Thoracic aorta (tissue), 2 donors: ENCODE measurements around the gene DCXR. TPM values are rescaled to one million over a fixed set of nuclear protein-coding genes. Genes with fewer than 3 reads are reported as not detected.

ENCODE experiments used
- ATAC-seq: fragments of 150-250 bp; one replicate; pipeline ENCODE4 v1.8.0; 2017; ENCODE audit warnings: low read depth; ENCODE audit not compliant: insufficient number of reproducible peaks, low FRiP score
- DNase-seq: peaks from one replicate; pipeline ENCODE4 v3.0.0-alpha.2; 2020; ENCODE audit warnings: low spot score
- H3K27ac ChIP-seq, 2 donors: fragments of 200-600 bp; sonication (generic); 1 replicate in 1 of 2; 2 replicates in 1 of 2; pipeline ENCODE4 v1.5.1; 2016; ENCODE audit warnings: mild to moderate bottlenecking in 2 of 2, moderate library complexity in 2 of 2
- H3K27me3 ChIP-seq: fragments of 200-600 bp; sonication (generic); replicated peaks from 2 replicates; pipeline ENCODE4 v1.6.0; 2016; ENCODE audit warnings: mild to moderate bottlenecking; ENCODE audit not compliant: insufficient read depth
- H3K36me3 ChIP-seq: fragments of 200-600 bp; sonication (generic); one replicate; pipeline ENCODE4 v1.5.1; 2016
- H3K4me1 ChIP-seq, 2 donors: fragments of 200-600 bp; sonication (generic); 1 replicate in 1 of 2; 2 replicates in 1 of 2; pipeline versions ENCODE4 v1.5.1 to v1.6.0; 2016; ENCODE audit warnings: low read depth in 2 of 2, mild to moderate bottlenecking in 1 of 2; ENCODE audit not compliant: control insufficient read depth in 1 of 2
- H3K4me3 ChIP-seq: fragments of 200-600 bp; sonication (generic); 2 replicates; pipeline ENCODE4 v1.5.1; 2016; ENCODE audit warnings: mild to moderate bottlenecking
- H3K9me3 ChIP-seq: fragments of 200-600 bp; sonication (generic); 2 replicates; pipeline ENCODE4 v1.5.1; 2016
- total RNA-seq, 2 donors: library from RNA; depleted of rRNA; stranded (reverse); fragments of >200 nt; gene quantifications; one replicate each; pipeline versions ENCODE4 v1.1.0 to v1.2.3, GENCODE V29; 2016
- TF ChIP-seq, protein P1 (sequence below): fragments of 200-600 bp; sonication (generic); IDR thresholded peaks from one replicate; pipeline ENCODE4 v1.5.1; 2019; ENCODE audit warnings: antibody characterized with exemption

DCXR gene
- total RNA-seq, 2 donors from 2014 or later, result 33.9 to 87.1 TPM

DNA sequence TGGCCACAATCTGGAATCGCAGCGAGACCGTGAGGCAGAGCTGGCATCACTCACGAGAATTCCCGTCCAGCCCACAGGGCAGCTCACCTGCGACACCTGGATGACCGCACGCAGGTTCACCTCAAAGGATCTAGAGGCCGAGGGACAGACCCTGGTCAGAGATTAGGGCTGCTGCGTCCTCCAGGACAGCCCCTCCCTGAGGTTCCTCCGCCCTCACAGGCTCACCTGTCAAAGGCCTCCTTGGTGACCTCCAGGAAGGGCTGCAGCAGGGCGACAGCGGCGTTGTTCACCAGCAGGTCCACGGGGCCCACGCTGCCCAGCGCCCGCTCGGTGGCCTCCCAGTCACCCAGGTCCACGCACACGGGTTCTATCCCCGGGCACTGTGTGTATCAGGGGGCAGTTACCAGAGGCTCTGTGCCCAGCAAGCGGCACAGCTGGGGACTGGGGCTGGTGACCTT is 834 bp downstream of the DCXR start:
- no peaks in the 10 kb centered on the region for H3K27me3 ChIP-seq
- H3K4me1 ChIP-seq, result peaks cover 8 to 20% of the 10 kb centered on the region in 2 donors
- TF ChIP-seq, protein P1, sequence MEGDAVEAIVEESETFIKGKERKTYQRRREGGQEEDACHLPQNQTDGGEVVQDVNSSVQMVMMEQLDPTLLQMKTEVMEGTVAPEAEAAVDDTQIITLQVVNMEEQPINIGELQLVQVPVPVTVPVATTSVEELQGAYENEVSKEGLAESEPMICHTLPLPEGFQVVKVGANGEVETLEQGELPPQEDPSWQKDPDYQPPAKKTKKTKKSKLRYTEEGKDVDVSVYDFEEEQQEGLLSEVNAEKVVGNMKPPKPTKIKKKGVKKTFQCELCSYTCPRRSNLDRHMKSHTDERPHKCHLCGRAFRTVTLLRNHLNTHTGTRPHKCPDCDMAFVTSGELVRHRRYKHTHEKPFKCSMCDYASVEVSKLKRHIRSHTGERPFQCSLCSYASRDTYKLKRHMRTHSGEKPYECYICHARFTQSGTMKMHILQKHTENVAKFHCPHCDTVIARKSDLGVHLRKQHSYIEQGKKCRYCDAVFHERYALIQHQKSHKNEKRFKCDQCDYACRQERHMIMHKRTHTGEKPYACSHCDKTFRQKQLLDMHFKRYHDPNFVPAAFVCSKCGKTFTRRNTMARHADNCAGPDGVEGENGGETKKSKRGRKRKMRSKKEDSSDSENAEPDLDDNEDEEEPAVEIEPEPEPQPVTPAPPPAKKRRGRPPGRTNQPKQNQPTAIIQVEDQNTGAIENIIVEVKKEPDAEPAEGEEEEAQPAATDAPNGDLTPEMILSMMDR, result no peak
- DNase-seq (no peak), ATAC-seq (no peak)
- H3K36me3 ChIP-seq, result no peaks in the 10 kb centered on the region
- H3K27ac ChIP-seq, result peak overlapping the region; percentile 95
- H3K9me3 ChIP-seq, result no peaks in the 10 kb centered on the region
- peak overlapping the region; percentile 85 for H3K4me3 ChIP-seq

GRCh38 chr17:82035956-82036633 is 1.4 kb downstream of the DCXR start:
- DNase-seq (no peak), ATAC-seq (no peak)
- TF ChIP-seq, protein P1, result no peak
- Histone ChIP-seq H3K36me3 (no peaks in the 10 kb centered on the region), H3K9me3 (no peaks in the 10 kb centered on the region), H3K4me3 (peak overlapping the region; percentile 85), H3K27ac (peak overlapping the region; percentile 95), H3K4me1 (peaks cover 8 to 22% of the 10 kb centered on the region in 2 donors), H3K27me3 (no peaks in the 10 kb centered on the region)

GRCh38 chr17:82035488-82035887 is 2.0 kb downstream of the DCXR start:
- DNase-seq (no peak), ATAC-seq (no peak)
- Histone ChIP-seq H3K4me3 (no peak overlapping the region), H3K9me3 (no peaks in the 10 kb centered on the region), H3K4me1 (peaks cover 8 to 28% of the 10 kb centered on the region in 2 donors), H3K27me3 (no peaks in the 10 kb centered on the region), H3K36me3 (no peaks in the 10 kb centered on the region), H3K27ac (no peak overlapping the region)
- TF ChIP-seq, protein P1, result no peak

DNA sequence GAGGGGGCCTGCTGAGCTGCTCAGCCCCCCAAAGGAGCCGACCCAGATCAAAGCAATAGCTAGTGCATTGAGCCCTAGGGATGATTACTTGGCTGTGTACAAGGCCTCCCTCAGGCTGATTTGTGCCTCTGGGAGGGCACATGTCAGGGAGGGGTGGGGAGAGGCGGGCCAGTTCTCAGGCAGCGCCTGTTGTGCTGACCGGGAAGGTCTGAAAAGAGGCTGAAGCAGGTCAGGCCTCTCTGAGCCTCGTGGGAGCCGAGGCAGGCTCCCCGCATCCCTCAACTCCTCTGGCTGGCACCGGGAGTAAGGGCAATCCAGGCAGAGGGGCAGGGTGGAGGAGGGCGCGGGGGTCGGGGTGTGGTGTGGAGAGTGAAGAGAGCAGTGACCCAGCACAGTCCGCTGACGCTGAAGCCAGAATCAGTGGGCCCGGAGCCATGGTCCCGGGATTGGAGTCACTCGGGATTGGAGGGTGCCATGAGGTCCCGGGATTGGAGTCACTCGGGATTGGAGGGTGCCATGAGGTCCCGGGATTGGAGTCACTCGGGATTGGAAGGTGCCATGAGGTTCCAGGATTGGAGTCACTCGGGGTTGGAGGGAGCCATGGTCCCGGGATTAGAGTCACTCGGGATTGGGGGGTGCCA is 3.0 kb downstream of the DCXR start:
- TF ChIP-seq, protein P1, result no peak
- DNase-seq, result no peak
- H3K27me3 ChIP-seq, result no peaks in the 10 kb centered on the region
- no peaks in the 10 kb centered on the region for H3K9me3 ChIP-seq
- H3K36me3 ChIP-seq, result no peaks in the 10 kb centered on the region
- ATAC-seq, result no peak
- no peak overlapping the region for H3K4me3 ChIP-seq
- H3K4me1 ChIP-seq, result peaks cover 13 to 35% of the 10 kb centered on the region in 2 donors
- H3K27ac ChIP-seq, result no peak overlapping the region

GRCh38 chr17:82033359-82034085 is 4.0 kb downstream of the DCXR start:
- Histone ChIP-seq H3K4me1 (peaks cover 13 to 35% of the 10 kb centered on the region in 2 donors), H3K4me3 (no peak overlapping the region), H3K9me3 (no peaks in the 10 kb centered on the region), H3K27ac (no peak overlapping the region), H3K36me3 (no peaks in the 10 kb centered on the region), H3K27me3 (no peaks in the 10 kb centered on the region)
- ATAC-seq, result no peak
- no peak for DNase-seq
- TF ChIP-seq, protein P1, result no peak
